ENCODE measurements around the gene FOXA1.
"Not testable (repeated sequence)": the region's sequence is repeated elsewhere in the genome, so short reads cannot be mapped to it uniquely, and the experiment has no call there.

FOXA1 gene

GRCh38 chr14:37558740-37559139 is 36.3 kb downstream of the FOXA1 start:
- DNase-seq (ENCODE audit: low read depth), result no peak

- not testable (repeated sequence) for DNase-seq (ENCODE audit: low read depth)
Measured at GRCh38 chr14:37555596-37555995, 39.5 kb downstream of the FOXA1 start.

- no peak for DNase-seq (ENCODE audit: low read depth)
Measured at GRCh38 chr14:37553935-37554550, 41.0 kb downstream of the FOXA1 start.

GRCh38 chr14:37551119-37551518 is 43.9 kb downstream of the FOXA1 start:
- no peak for DNase-seq (ENCODE audit: low read depth)

- peak; percentile 61 for DNase-seq (ENCODE audit: low read depth)
Measured at GRCh38 chr14:37550511-37550910, 44.5 kb downstream of the FOXA1 start.

- peak; percentile 23 for DNase-seq (ENCODE audit: low read depth)
Measured at GRCh38 chr14:37546621-37547447, 48.2 kb downstream of the FOXA1 start.

- DNase-seq (ENCODE audit: low read depth), result no peak
Measured at GRCh38 chr14:37545174-37545573, 49.9 kb downstream of the FOXA1 start.

GRCh38 chr14:37544407-37544806 is 50.6 kb downstream of the FOXA1 start:
- no peak for DNase-seq (ENCODE audit: low read depth)

GRCh38 chr14:37539992-37540391 is 55.1 kb downstream of the FOXA1 start:
- DNase-seq (ENCODE audit: low read depth), result no peak

All from GM04503 (cell line).